Jurkat, Clone E6-1 (cell line): ENCODE data around the gene DYRK2.
"Not testable (repeated sequence)": the region's sequence is repeated elsewhere in the genome, so short reads cannot be mapped to it uniquely, and the experiment has no call there.

Experiments used
- DNase-seq: peaks from one replicate; pipeline ENCODE4 v3.0.0-alpha.2; 2011; ENCODE audit warnings: low read depth, low spot score
- H3K4me3 ChIP-seq: 2 replicates; pipeline ENCODE4 v1.5.1; 2011; ENCODE audit warnings: mild to moderate bottlenecking, low read length, control low read depth, moderate library complexity

Gene DYRK2

GRCh38 chr12:67667276-67668073 lies 18.9 kb downstream of the DYRK2 start:
- DNase-seq = no peak
- no peak overlapping the region for H3K4me3 ChIP-seq

- DNase-seq = no peak
Measured at GRCh38 chr12:67669217-67669933, 20.8 kb downstream of the DYRK2 start.

GRCh38 chr12:67669934-67670631 lies 21.5 kb downstream of the DYRK2 start:
- no peak overlapping the region for H3K4me3 ChIP-seq
- no peak for DNase-seq

More at GRCh38 chr12:67669217-67669933, 20.8 kb downstream of the DYRK2 start:
- no peak overlapping the region for H3K4me3 ChIP-seq

GRCh38 chr12:67671419-67671818 lies 22.9 kb downstream of the DYRK2 start:
- no peak for DNase-seq
- H3K4me3 ChIP-seq = no peak overlapping the region

GRCh38 chr12:67671892-67672291 lies 23.3 kb downstream of the DYRK2 start:
- DNase-seq = no peak
- H3K4me3 ChIP-seq = no peak overlapping the region

- H3K4me3 ChIP-seq, DNase-seq: not testable (repeated sequence)
Measured at GRCh38 chr12:67672507-67672906, 24.0 kb downstream of the DYRK2 start.

GRCh38 chr12:67673509-67673908 lies 25.0 kb downstream of the DYRK2 start:
- H3K4me3 ChIP-seq = not testable (repeated sequence)

GRCh38 chr12:67674417-67674816 lies 25.9 kb downstream of the DYRK2 start:
- H3K4me3 ChIP-seq = no peak overlapping the region
- DNase-seq = no peak

More at GRCh38 chr12:67673509-67673908, 25.0 kb downstream of the DYRK2 start:
- not testable (repeated sequence) for DNase-seq

- no peak for DNase-seq
- H3K4me3 ChIP-seq = no peak overlapping the region
Measured at GRCh38 chr12:67676624-67677023, 28.1 kb downstream of the DYRK2 start.

- no peak for DNase-seq
- no peak overlapping the region for H3K4me3 ChIP-seq
Measured at GRCh38 chr12:67677166-67677565, 28.6 kb downstream of the DYRK2 start.

- no peak overlapping the region for H3K4me3 ChIP-seq
- DNase-seq = no peak
Measured at GRCh38 chr12:67681105-67681778, 32.7 kb downstream of the DYRK2 start.

- no peak overlapping the region for H3K4me3 ChIP-seq
- DNase-seq = no peak
Measured at GRCh38 chr12:67681941-67682620, 33.5 kb downstream of the DYRK2 start.

GRCh38 chr12:67689385-67689784 lies 40.8 kb downstream of the DYRK2 start:
- H3K4me3 ChIP-seq = no peak overlapping the region
- DNase-seq = no peak

- DNase-seq = no peak
- no peak overlapping the region for H3K4me3 ChIP-seq
Measured at GRCh38 chr12:67690656-67691055, 42.1 kb downstream of the DYRK2 start.

- DNase-seq = no peak
- no peak overlapping the region for H3K4me3 ChIP-seq
Measured at GRCh38 chr12:67691220-67691619, 42.7 kb downstream of the DYRK2 start.

GRCh38 chr12:67692135-67692534 lies 43.6 kb downstream of the DYRK2 start:
- no peak overlapping the region for H3K4me3 ChIP-seq
- no peak for DNase-seq

- no peak for DNase-seq
- H3K4me3 ChIP-seq = no peak overlapping the region
Measured at GRCh38 chr12:67692966-67693365, 44.4 kb downstream of the DYRK2 start.

- H3K4me3 ChIP-seq = no peak overlapping the region
- DNase-seq = no peak
Measured at GRCh38 chr12:67693894-67694293, 45.3 kb downstream of the DYRK2 start.
